GM12873 (cell line): ENCODE measurements around the gene TSPAN9.

ENCODE experiments used
- TF ChIP-seq, protein P1 (sequence below): IDR thresholded peaks from 2 replicates; pipeline ENCODE4 v1.5.1; 2012; ENCODE audit warnings: low read depth, mild to moderate bottlenecking, moderate library complexity, low read length, control low read depth; ENCODE audit not compliant: insufficient read depth; ENCODE audit errors: missing control alignments

Gene TSPAN9

GRCh38 chr12:3045494-3045893, 31.7 kb upstream of the TSPAN9 start:
- TF ChIP-seq, protein P1, sequence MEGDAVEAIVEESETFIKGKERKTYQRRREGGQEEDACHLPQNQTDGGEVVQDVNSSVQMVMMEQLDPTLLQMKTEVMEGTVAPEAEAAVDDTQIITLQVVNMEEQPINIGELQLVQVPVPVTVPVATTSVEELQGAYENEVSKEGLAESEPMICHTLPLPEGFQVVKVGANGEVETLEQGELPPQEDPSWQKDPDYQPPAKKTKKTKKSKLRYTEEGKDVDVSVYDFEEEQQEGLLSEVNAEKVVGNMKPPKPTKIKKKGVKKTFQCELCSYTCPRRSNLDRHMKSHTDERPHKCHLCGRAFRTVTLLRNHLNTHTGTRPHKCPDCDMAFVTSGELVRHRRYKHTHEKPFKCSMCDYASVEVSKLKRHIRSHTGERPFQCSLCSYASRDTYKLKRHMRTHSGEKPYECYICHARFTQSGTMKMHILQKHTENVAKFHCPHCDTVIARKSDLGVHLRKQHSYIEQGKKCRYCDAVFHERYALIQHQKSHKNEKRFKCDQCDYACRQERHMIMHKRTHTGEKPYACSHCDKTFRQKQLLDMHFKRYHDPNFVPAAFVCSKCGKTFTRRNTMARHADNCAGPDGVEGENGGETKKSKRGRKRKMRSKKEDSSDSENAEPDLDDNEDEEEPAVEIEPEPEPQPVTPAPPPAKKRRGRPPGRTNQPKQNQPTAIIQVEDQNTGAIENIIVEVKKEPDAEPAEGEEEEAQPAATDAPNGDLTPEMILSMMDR, result no peak

GRCh38 chr12:3045989-3046388, 31.2 kb upstream of the TSPAN9 start:
- TF ChIP-seq, protein P1, result no peak

DNA sequence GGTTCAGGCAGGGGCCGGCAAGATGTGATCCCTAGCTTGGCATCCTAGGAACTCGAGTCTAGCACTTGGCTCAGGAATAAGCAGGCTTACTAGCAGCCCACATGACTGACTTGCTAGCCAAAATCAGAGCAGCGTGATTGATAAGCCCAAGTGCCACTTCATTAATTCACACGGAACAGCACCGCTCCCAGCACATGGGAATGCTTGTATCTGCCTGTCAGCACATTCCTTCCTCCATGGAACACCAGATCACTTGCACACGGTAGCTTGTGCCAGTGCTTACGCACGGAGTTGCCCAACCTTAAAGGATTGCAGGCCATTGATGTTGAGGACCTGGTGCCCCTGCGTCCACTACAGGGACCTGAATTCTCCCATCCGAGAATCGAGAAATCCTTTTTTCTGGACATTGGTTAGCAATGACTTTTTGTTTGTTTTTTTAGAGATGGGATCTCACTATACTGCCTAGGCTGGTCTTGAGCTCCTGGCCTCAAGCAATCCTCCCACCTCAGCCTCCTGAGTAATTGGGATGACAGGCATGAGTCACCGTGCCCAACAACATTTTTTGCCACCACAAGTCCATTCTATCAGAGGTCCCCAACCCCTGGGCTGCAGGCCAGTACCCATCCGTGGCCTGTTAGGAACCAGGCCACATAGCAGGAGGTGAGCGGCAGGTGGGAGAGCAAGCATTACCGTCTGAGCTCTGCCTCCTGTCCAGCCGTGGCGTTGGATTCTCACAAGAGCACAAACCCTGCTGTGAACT, 30.6 kb upstream of the TSPAN9 start:
- TF ChIP-seq, protein P1, result no peak

GRCh38 chr12:3047961-3048360, 29.2 kb upstream of the TSPAN9 start:
- TF ChIP-seq, protein P1, result no peak

DNA sequence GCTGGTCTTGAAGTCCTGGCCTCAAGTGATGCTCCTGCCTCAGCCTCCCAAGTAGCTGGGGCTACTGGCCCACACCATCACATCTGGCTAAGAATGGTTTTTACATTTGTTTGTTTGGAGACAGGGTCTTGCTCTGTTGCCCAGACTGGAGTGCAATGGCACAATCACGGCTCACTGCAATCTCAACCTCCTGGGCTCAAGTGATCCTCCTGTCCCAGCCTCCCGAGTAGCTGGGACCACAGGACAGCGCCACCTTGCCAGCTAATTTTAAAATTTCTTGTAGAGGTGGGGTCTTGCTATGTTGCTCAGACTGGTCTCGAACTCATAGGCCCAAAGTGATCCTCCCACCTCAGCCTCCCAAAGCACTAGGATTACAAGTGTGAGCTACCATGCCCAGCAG, 28.6 kb upstream of the TSPAN9 start:
- TF ChIP-seq, protein P1, result no peak

GRCh38 chr12:3049176-3049575, 28.0 kb upstream of the TSPAN9 start:
- TF ChIP-seq, protein P1, result no peak

GRCh38 chr12:3049611-3050249, 27.4 kb upstream of the TSPAN9 start:
- TF ChIP-seq, protein P1, result no peak
